OCI-LY7 (cell line): ENCODE data around the gene CNPPD1. TPM values are rescaled to one million over a fixed set of nuclear protein-coding genes. Genes with fewer than 3 reads are reported as not detected.

ENCODE experiments used
- BruUV-seq: library from RNA; stranded (reverse); fragments of 400-500 nt; replicated peaks from 2 replicates; lab custom pipeline; 2021; lab: Mats Ljungman, UMichigan
- CTCF ChIA-PET: fragments of 300-600 bp; sonication (Branson Sonifier 250); formaldehyde crosslinking; loops from one replicate; lab custom pipeline; 2022; ENCODE audit warnings: antibody characterized with exemption; ENCODE audit not compliant: unreplicated experiment; lab: Charles Lee
- POLR2A ChIA-PET: fragments of 300-600 bp; sonication (Branson Sonifier 250); formaldehyde crosslinking; loops from one replicate; lab custom pipeline; 2022; ENCODE audit warnings: antibody characterized with exemption; lab: Charles Lee
- DNase-seq: peaks from one replicate; pipeline ENCODE4 v3.0.0-alpha.2; 2015; ENCODE audit warnings: low spot score
- H2AFZ ChIP-seq: fragments of 200-600 bp; sonication (generic), shearing (Covaris generic); 2 replicates; pipeline ENCODE4 v1.6.1; 2014; ENCODE audit warnings: mild to moderate bottlenecking, antibody characterized with exemption, low read length, moderate library complexity
- H3K27ac ChIP-seq: fragments of 200-600 bp; sonication (generic); 2 replicates; pipeline ENCODE4 v1.5.1; 2014; ENCODE audit warnings: mixed run types, low read depth, mild to moderate bottlenecking, moderate library complexity, low read length, inconsistent platforms; ENCODE audit not compliant: poor library complexity, severe bottlenecking
- H3K36me3 ChIP-seq: fragments of 200-600 bp; sonication (generic); 2 replicates; pipeline ENCODE4 v1.6.1; 2014; ENCODE audit warnings: mild to moderate bottlenecking, antibody characterized with exemption, low read length, moderate library complexity, mixed read lengths; ENCODE audit not compliant: insufficient read depth
- H3K4me1 ChIP-seq: fragments of 200-600 bp; sonication (generic); 2 replicates; pipeline ENCODE4 v1.5.1; 2014; ENCODE audit warnings: mild to moderate bottlenecking, low read length; ENCODE audit not compliant: insufficient read depth, poor library complexity, severe bottlenecking
- H3K4me2 ChIP-seq: fragments of 200-600 bp; sonication (generic); 2 replicates; pipeline ENCODE4 v1.6.1; 2014; ENCODE audit warnings: mild to moderate bottlenecking, low read length
- H3K4me3 ChIP-seq: fragments of 200-600 bp; sonication (generic); 2 replicates; pipeline ENCODE4 v1.5.1; 2014; ENCODE audit warnings: mild to moderate bottlenecking, low read depth, low read length; ENCODE audit not compliant: poor library complexity, severe bottlenecking
- H3K79me2 ChIP-seq: fragments of 200-600 bp; sonication (generic); 2 replicates; pipeline ENCODE4 v1.6.1; 2016; ENCODE audit warnings: low read depth, mild to moderate bottlenecking, low read length, moderate library complexity, mixed read lengths; ENCODE audit not compliant: insufficient read depth
- H3K9me2 ChIP-seq: fragments of 200-600 bp; sonication (generic); 2 replicates; pipeline ENCODE4 v1.6.1; 2016; ENCODE audit warnings: mild to moderate bottlenecking, low read length, mixed read lengths; ENCODE audit not compliant: insufficient read depth
- H3K9me3 ChIP-seq: fragments of 200-600 bp; sonication (generic); 2 replicates; pipeline ENCODE4 v1.6.1; 2014; ENCODE audit warnings: mild to moderate bottlenecking, mixed run types, low read length, mixed read lengths
- H4K20me1 ChIP-seq: fragments of 200-600 bp; sonication (generic); 2 replicates; pipeline ENCODE4 v1.6.1; 2014; ENCODE audit warnings: mild to moderate bottlenecking, antibody characterized with exemption, low read length, moderate library complexity, mixed read lengths; ENCODE audit not compliant: insufficient read depth
- CTCF ChIP-seq: fragments of 200-600 bp; sonication (generic); conservative IDR thresholded peaks from 2 replicates; pipeline ENCODE4 v1.5.1; 2014; ENCODE audit warnings: mild to moderate bottlenecking, antibody characterized with exemption, low read length, moderate library complexity, mixed read lengths
- EZH2phosphoT487 ChIP-seq: fragments of 200-600 bp; sonication (generic); IDR thresholded peaks from 2 replicates; pipeline ENCODE4 v1.6.1; 2018; ENCODE audit warnings: low read depth, borderline replicate concordance, mild to moderate bottlenecking, mixed run types, antibody characterized with exemption, low read length, moderate library complexity, mixed read lengths
- intact Hi-C: fragments of 100-400 bp; cut with micrococcal nuclease; formaldehyde crosslinking; loops from one replicate; pipeline ENCODE4 v1.10.0; 2022; ENCODE audit not compliant: unreplicated experiment
- total RNA-seq, 2 experiments: library from RNA; depleted of rRNA in 1 of 2; stranded (reverse); fragments of >200 nt in 1 of 2; shearing (Covaris generic) in 1 of 2; gene quantifications; 2 replicates each; pipeline ENCODE4 v1.2.3, GENCODE V29; 2014 to 2022

Gene CNPPD1
- total RNA-seq, 2 experiments from 2014 or later: 39.2 to 68.2 TPM

GRCh38 chr2:219223831-219224610, 47.3 kb upstream of the CNPPD1 start:
- Histone ChIP-seq H3K36me3 (peaks cover 61% of the 10 kb centered on the region), H3K79me2 (no peaks in the 10 kb centered on the region; the same call in 1 of the 2 replicates), H3K4me2 (no peak overlapping the region), H3K4me3 (no peak overlapping the region), H3K27ac (no peak overlapping the region), H3K9me3 (no peaks in the 10 kb centered on the region), H3K9me2 (no peaks in the 10 kb centered on the region), H4K20me1 (no peaks in the 10 kb centered on the region), H2AFZ (no peak overlapping the region), H3K4me1 (peaks cover 8% of the 10 kb centered on the region)
- intact Hi-C loops: no loop called here
- TF ChIP-seq CTCF: no peak
- TF ChIP-seq EZH2phosphoT487: no peak
- no TSS peak for BruUV-seq
- ChIA-PET POLR2A (no interaction called here), CTCF (no interaction called here)
- DNase-seq: no peak

GRCh38 chr2:219221957-219222518, 45.3 kb upstream of the CNPPD1 start:
- intact Hi-C loops: no loop called here
- ChIA-PET POLR2A (no interaction called here), CTCF (no interaction called here)
- H3K79me2 ChIP-seq: no peaks in the 10 kb centered on the region
- no peaks in the 10 kb centered on the region for H3K9me2 ChIP-seq
- no peaks in the 10 kb centered on the region for H3K9me3 ChIP-seq
- no peak overlapping the region for H2AFZ ChIP-seq
- H3K4me1 ChIP-seq: peaks cover 10% of the 10 kb centered on the region
- no peak overlapping the region for H3K4me2 ChIP-seq
- peaks cover 60% of the 10 kb centered on the region for H3K36me3 ChIP-seq
- TF ChIP-seq EZH2phosphoT487: no peak
- TF ChIP-seq CTCF: no peak
- DNase-seq: no peak
- BruUV-seq: no TSS peak
- H4K20me1 ChIP-seq: no peaks in the 10 kb centered on the region
- H3K4me3 ChIP-seq: no peak overlapping the region
- H3K27ac ChIP-seq: no peak overlapping the region
